ENCODE data around the gene RBM4B.
"Not testable (repeated sequence)": the region's sequence is repeated elsewhere in the genome, so short reads cannot be mapped to it uniquely, and the experiment has no call there.

The RBM4B gene

DNA sequence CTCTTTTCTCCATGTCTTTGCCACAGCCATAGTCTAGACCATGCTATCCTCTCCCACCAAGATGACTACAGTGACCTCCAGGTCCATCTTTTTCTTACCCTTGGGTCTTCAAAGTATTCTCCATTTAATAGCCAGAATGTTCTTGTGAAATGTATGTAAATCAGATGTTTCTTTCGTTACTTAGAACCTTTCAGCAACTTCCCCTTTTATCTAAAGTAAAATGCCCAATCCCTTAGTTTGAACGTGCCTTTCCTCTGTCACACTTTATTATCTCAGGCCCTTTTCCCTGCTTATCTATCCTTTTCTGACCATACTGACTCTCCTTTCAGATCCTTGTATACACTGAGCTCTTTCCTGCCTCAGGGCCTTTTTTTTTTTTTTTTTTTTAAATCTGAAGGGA is 17.9 kb downstream of the RBM4B start:
- Histone ChIP-seq H3K4me1 (ENCODE audit: insufficient read depth, low read length) (no peaks in the 10 kb centered on the region), H3K9me3 (ENCODE audit: insufficient read depth, low read depth, low read length) (no peaks in the 10 kb centered on the region), H3K4me3 (ENCODE audit: low read length) (no peak overlapping the region), H3K36me3 (ENCODE audit: insufficient read depth, low read length) (peaks cover 68% of the 10 kb centered on the region), H3K9ac (ENCODE audit: low read depth, low read length) (no peak overlapping the region), H3K27ac (ENCODE audit: low read depth, low read length) (no peak overlapping the region), H3K27me3 (ENCODE audit: insufficient read depth, low read length) (no peaks in the 10 kb centered on the region)
- 89% methylated on average over 2 of the region's 2 CpGs for WGBS

DNA sequence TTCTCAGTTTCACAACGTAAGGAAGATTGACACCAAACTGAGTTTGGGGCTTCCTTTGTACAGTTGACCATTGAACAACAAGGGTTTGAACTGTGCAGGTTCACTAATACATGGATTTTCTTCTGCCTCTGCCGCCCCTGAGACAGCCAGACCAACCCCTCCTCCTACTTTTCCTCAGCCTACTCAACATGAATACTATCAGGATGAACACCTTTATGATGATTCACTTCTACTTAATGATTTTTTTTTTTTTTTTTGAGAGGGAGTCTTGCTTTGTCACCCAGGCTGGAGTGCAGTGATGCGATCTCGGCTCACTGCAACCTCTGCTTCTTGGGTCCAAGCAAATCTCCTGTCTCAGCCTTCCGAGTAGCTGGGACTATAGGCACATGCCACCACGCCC is 24.6 kb downstream of the RBM4B start:
- H3K27me3 ChIP-seq (ENCODE audit: insufficient read depth, low read length): no peaks in the 10 kb centered on the region
- peaks cover 60% of the 10 kb centered on the region for H3K36me3 ChIP-seq (ENCODE audit: insufficient read depth, low read length)
- H3K4me1 ChIP-seq (ENCODE audit: insufficient read depth, low read length): no peaks in the 10 kb centered on the region
- no peak overlapping the region for H3K4me3 ChIP-seq (ENCODE audit: low read length)
- no peak overlapping the region for H3K27ac ChIP-seq (ENCODE audit: low read depth, low read length)
- WGBS: 98% methylated on average over 6 of the region's 6 CpGs
- no peaks in the 10 kb centered on the region for H3K9me3 ChIP-seq (ENCODE audit: insufficient read depth, low read depth, low read length)
- no peak overlapping the region for H3K9ac ChIP-seq (ENCODE audit: low read depth, low read length)

- Histone ChIP-seq H3K4me1 (ENCODE audit: insufficient read depth, low read length) (no peaks in the 10 kb centered on the region), H3K27ac (ENCODE audit: low read depth, low read length) (no peak overlapping the region), H3K36me3 (ENCODE audit: insufficient read depth, low read length) (peaks cover 62% of the 10 kb centered on the region), H3K9me3 (ENCODE audit: insufficient read depth, low read depth, low read length) (no peaks in the 10 kb centered on the region), H3K9ac (ENCODE audit: low read depth, low read length) (no peak overlapping the region), H3K27me3 (ENCODE audit: insufficient read depth, low read length) (no peaks in the 10 kb centered on the region), H3K4me3 (ENCODE audit: low read length) (no peak overlapping the region)
- 94% methylated on average over 7 of the region's 7 CpGs for WGBS
Observed at GRCh38 chr11:66652651-66653050, 25.0 kb downstream of the RBM4B start.

GRCh38 chr11:66651016-66651415 is 26.7 kb downstream of the RBM4B start:
- no peaks in the 10 kb centered on the region for H3K4me1 ChIP-seq (ENCODE audit: insufficient read depth, low read length)
- H3K4me3 ChIP-seq (ENCODE audit: low read length): no peak overlapping the region
- peaks cover 66% of the 10 kb centered on the region for H3K36me3 ChIP-seq (ENCODE audit: insufficient read depth, low read length)

DNA sequence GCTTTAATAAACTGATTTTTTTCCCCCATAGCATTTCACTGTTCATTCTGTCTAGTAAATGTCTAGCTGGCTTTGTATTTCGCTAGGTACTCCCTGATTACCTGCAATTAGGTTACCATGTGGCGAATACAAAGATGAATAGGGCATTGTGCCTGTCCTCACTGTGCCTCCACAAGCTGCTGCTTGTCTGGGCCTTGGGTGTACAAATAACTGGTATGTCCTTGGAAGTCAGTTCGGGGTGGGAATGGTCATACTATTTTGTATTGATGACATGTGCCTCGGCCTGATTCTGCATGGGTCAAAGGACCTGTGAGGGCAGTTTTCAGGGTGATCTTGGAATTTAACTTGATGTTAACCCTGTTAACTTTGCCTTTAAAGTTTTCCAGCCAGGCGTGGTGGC is 27.8 kb downstream of the RBM4B start:
- no peaks in the 10 kb centered on the region for H3K4me1 ChIP-seq (ENCODE audit: insufficient read depth, low read length)
- peaks cover 77% of the 10 kb centered on the region for H3K36me3 ChIP-seq (ENCODE audit: insufficient read depth, low read length)
- WGBS: 93% methylated on average over 5 of the region's 5 CpGs
- H3K9me3 ChIP-seq (ENCODE audit: insufficient read depth, low read depth, low read length): no peaks in the 10 kb centered on the region
- H3K27me3 ChIP-seq (ENCODE audit: insufficient read depth, low read length): no peaks in the 10 kb centered on the region
- H3K27ac ChIP-seq (ENCODE audit: low read depth, low read length): no peak overlapping the region
- H3K4me3 ChIP-seq (ENCODE audit: low read length): no peak overlapping the region
- no peak overlapping the region for H3K9ac ChIP-seq (ENCODE audit: low read depth, low read length)

More at GRCh38 chr11:66651016-66651415, 26.7 kb downstream of the RBM4B start:
- Histone ChIP-seq H3K9ac (ENCODE audit: low read depth, low read length) (no peak overlapping the region), H3K27ac (ENCODE audit: low read depth, low read length) (no peak overlapping the region), H3K27me3 (ENCODE audit: insufficient read depth, low read length) (no peaks in the 10 kb centered on the region), H3K9me3 (ENCODE audit: insufficient read depth, low read depth, low read length) (no peaks in the 10 kb centered on the region)
- 95% methylated on average over 2 of the region's 2 CpGs for WGBS

DNA sequence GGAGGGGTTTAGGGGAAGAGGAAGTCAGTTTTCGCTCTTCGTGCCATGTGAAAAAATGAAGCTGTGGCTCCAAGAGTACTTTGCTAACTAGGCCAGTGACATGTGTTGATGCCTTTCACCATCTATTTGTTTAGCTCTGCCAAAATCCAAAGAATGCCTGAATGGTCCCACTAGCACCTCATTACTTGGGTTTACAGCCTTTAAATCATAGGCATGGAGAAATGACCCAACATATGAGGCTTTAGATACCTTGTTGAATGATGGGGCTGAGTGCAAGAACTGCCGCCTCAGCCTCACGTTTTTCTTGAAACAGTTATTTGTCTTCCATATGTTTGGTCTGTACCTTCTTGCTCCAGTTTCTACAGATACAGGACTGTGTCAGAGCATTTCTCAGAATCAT is 30.9 kb downstream of the RBM4B start:
- H3K36me3 ChIP-seq (ENCODE audit: insufficient read depth, low read length): peaks cover 90% of the 10 kb centered on the region
- 94% methylated on average over 4 of the region's 4 CpGs for WGBS
- no peak overlapping the region for H3K9ac ChIP-seq (ENCODE audit: low read depth, low read length)
- H3K27me3 ChIP-seq (ENCODE audit: insufficient read depth, low read length): no peaks in the 10 kb centered on the region
- H3K4me1 ChIP-seq (ENCODE audit: insufficient read depth, low read length): peaks cover 17% of the 10 kb centered on the region
- no peak overlapping the region for H3K4me3 ChIP-seq (ENCODE audit: low read length)
- H3K27ac ChIP-seq (ENCODE audit: low read depth, low read length): no peak overlapping the region
- no peaks in the 10 kb centered on the region for H3K9me3 ChIP-seq (ENCODE audit: insufficient read depth, low read depth, low read length)

DNA sequence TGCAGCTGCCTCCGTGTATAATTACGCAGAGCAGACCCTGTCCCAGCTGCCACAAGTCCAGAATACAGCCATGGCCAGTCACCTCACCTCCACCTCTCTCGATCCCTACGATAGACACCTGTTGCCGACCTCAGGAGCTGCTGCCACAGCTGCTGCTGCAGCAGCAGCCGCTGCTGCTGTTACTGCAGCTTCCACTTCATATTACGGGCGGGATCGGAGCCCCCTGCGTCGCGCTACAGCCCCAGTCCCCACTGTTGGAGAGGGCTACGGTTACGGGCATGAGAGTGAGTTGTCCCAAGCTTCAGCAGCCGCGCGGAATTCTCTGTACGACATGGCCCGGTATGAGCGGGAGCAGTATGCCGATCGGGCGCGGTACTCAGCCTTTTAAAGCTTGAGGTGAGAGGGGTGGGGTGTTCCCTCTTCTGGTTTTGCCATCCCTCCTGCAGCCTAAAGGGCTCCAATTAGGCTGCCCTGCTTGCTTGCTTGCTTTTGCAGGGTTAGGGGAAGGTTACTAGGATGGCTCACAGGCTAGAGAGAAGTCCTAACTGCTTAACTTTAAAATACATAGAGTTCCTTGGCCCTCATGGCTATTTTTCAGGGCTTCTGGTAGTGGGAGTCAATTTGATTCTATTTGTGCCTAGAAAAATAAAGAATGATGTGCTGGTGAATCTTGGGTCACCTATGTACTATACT is 33.8 kb downstream of the RBM4B start:
- WGBS: 95% methylated on average over 24 of the region's 24 CpGs
- no peaks in the 10 kb centered on the region for H3K9me3 ChIP-seq (ENCODE audit: insufficient read depth, low read depth, low read length)
- peak overlapping the region; percentile 12 for H3K4me3 ChIP-seq (ENCODE audit: low read length)
- H3K9ac ChIP-seq (ENCODE audit: low read depth, low read length): no peak overlapping the region
- peaks cover 91% of the 10 kb centered on the region for H3K36me3 ChIP-seq (ENCODE audit: insufficient read depth, low read length)
- no peaks in the 10 kb centered on the region for H3K27me3 ChIP-seq (ENCODE audit: insufficient read depth, low read length)
- H3K27ac ChIP-seq (ENCODE audit: low read depth, low read length): no peak overlapping the region
- H3K4me1 ChIP-seq (ENCODE audit: insufficient read depth, low read length): peaks cover 36% of the 10 kb centered on the region

DNA sequence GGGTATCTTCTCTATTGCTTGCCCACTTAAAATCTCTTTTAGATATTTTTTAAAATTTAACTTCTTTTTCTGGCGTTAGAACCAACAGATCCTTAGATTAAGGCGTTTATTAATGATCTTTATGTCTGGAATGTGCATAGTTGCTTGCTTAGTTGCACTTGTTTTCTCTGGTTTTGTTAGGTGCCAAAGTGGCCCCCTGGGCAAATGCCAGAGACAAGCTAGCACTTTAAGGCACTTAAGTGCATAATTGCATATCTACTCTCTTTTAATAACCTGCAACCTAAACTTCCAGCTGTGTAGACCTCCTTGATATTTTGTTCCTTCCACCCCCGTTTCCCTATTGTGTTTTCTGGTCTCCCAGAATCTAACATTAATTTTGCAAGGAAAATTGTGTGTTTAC is 35.9 kb downstream of the RBM4B start:
- Histone ChIP-seq H3K27ac (ENCODE audit: low read depth, low read length) (no peak overlapping the region), H3K4me1 (ENCODE audit: insufficient read depth, low read length) (peaks cover 43% of the 10 kb centered on the region), H3K36me3 (ENCODE audit: insufficient read depth, low read length) (peaks cover 72% of the 10 kb centered on the region), H3K9ac (ENCODE audit: low read depth, low read length) (peak overlapping the region; percentile 20; the same call in 1 of the 2 replicates), H3K9me3 (ENCODE audit: insufficient read depth, low read depth, low read length) (no peaks in the 10 kb centered on the region), H3K4me3 (ENCODE audit: low read length) (peak overlapping the region; percentile 75), H3K27me3 (ENCODE audit: insufficient read depth, low read length) (no peaks in the 10 kb centered on the region)
- 79% methylated on average over 3 of the region's 3 CpGs for WGBS

GRCh38 chr11:66639814-66640340 is 37.8 kb downstream of the RBM4B start:
- Histone ChIP-seq H3K36me3 (ENCODE audit: insufficient read depth, low read length) (peaks cover 58% of the 10 kb centered on the region), H3K4me1 (ENCODE audit: insufficient read depth, low read length) (peaks cover 43% of the 10 kb centered on the region)
- H3K9me3 ChIP-seq (ENCODE audit: insufficient read depth, low read depth, low read length): not testable (repeated sequence)

GRCh38 chr11:66639066-66639813 is 38.4 kb downstream of the RBM4B start:
- H3K27me3 ChIP-seq (ENCODE audit: insufficient read depth, low read length): no peaks in the 10 kb centered on the region
- peaks cover 43% of the 10 kb centered on the region for H3K4me1 ChIP-seq (ENCODE audit: insufficient read depth, low read length)
- H3K27ac ChIP-seq (ENCODE audit: low read depth, low read length): peak overlapping the region; percentile 90
- 10% methylated on average over 25 of the region's 27 CpGs for WGBS
- peak overlapping the region; percentile 98 for H3K9ac ChIP-seq (ENCODE audit: low read depth, low read length)
- H3K4me3 ChIP-seq (ENCODE audit: low read length): peak overlapping the region; percentile 75
- H3K36me3 ChIP-seq (ENCODE audit: insufficient read depth, low read length): peaks cover 58% of the 10 kb centered on the region
- no peaks in the 10 kb centered on the region for H3K9me3 ChIP-seq (ENCODE audit: insufficient read depth, low read depth, low read length)

More at GRCh38 chr11:66639814-66640340, 37.8 kb downstream of the RBM4B start:
- not testable (repeated sequence) for H3K27ac ChIP-seq (ENCODE audit: low read depth, low read length); H3K27me3 ChIP-seq (ENCODE audit: insufficient read depth, low read length)
- 81% methylated on average over 7 of the region's 10 CpGs for WGBS
- Histone ChIP-seq H3K4me3 (ENCODE audit: low read length) (peak overlapping the region; percentile 75), H3K9ac (ENCODE audit: low read depth, low read length) (peak overlapping the region; percentile 98; the same call in 1 of the 2 replicates)
